AG04450 (cell line): Measurements from ENCODE around the gene OR51A2. TPM values are rescaled to one million over a fixed set of nuclear protein-coding genes. Genes with fewer than 3 reads are reported as not detected.

Experiments
- CTCF ChIA-PET: fragments of 300-600, 350-600 bp; formaldehyde crosslinking; extraction: SDS; loops from one replicate; lab custom pipeline; 2022; ENCODE audit warnings: antibody characterized with exemption, inconsistent platforms; lab: Charles Lee
- POLR2A ChIA-PET: fragments of 350-600 bp; formaldehyde crosslinking; extraction: SDS; loops from one replicate; lab custom pipeline; 2021; ENCODE audit warnings: antibody characterized with exemption, inconsistent platforms; lab: Yijun Ruan, JAX
- DNase-seq: peaks from one replicate; pipeline ENCODE4 v3.0.0-alpha.2; 2011; ENCODE audit warnings: low read depth, low spot score
- H3K27ac ChIP-seq: one replicate; pipeline ENCODE4 v1.5.1; 2012; ENCODE audit warnings: low read depth, low read length, control low read depth
- H3K27me3 ChIP-seq: one replicate; pipeline ENCODE4 v1.6.0; 2012; ENCODE audit warnings: low read length; ENCODE audit not compliant: control insufficient read depth, insufficient read depth
- H3K4me3 ChIP-seq: 2 replicates; pipeline ENCODE4 v1.5.1; 2011; ENCODE audit warnings: mild to moderate bottlenecking, low read depth, low read length, control low read depth
- H3K9me3 ChIP-seq: 2 replicates; pipeline ENCODE4 v1.5.1; 2012; ENCODE audit warnings: low read length; ENCODE audit not compliant: control insufficient read depth, insufficient read depth
- polyA plus RNA-seq: library from polyadenylated mRNA; depleted of rRNA; stranded (reverse); fragments of >200 nt; gene quantifications from 2 replicates; pipeline ENCODE4 v1.2.3, GENCODE V29; 2011; rRNA removed
- TF ChIP-seq, protein P1 (sequence below): IDR thresholded peaks from 2 replicates; pipeline ENCODE4 v1.5.1; 2011; ENCODE audit warnings: low read depth, low read length, control low read depth, inconsistent platforms

Gene OR51A2
- polyA plus RNA-seq, 1 experiment = not detected

DNA sequence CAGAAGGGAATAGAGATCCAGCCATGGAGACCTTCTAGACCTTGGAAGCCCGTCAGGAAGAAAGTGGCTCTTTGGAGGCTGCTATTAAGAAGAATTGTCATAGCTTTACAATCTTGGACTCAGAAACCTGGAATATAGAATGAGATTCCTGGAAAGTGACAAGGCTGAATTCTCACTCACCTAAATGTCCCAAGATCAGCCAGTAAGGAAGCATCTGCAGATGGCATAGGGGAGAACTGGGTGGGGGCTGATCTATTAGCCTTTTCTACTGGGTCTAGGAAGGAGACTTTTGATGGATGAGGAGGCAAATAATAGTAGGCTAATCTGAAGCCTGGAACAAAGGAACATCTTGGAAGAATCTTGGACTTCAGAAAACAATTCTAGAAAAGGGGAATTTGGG lies 31.3 kb downstream of the OR51A2 start, which contains the start of gene OR51G1:
TSS of gene OR51G1 (minus strand) at position 101 of the 400 bp plus-strand sequence. CDS start at position 101, 0 bp downstream.
- Histone ChIP-seq H3K9me3 (no peaks in the 10 kb centered on the region), H3K27me3 (no peaks in the 10 kb centered on the region), H3K27ac (no peak within 1 kb of the TSS), H3K4me3 (no peak within 1 kb of the TSS)
- POLR2A ChIA-PET = no interaction called here
- DNase-seq = no peak
- TF ChIP-seq, protein P1, sequence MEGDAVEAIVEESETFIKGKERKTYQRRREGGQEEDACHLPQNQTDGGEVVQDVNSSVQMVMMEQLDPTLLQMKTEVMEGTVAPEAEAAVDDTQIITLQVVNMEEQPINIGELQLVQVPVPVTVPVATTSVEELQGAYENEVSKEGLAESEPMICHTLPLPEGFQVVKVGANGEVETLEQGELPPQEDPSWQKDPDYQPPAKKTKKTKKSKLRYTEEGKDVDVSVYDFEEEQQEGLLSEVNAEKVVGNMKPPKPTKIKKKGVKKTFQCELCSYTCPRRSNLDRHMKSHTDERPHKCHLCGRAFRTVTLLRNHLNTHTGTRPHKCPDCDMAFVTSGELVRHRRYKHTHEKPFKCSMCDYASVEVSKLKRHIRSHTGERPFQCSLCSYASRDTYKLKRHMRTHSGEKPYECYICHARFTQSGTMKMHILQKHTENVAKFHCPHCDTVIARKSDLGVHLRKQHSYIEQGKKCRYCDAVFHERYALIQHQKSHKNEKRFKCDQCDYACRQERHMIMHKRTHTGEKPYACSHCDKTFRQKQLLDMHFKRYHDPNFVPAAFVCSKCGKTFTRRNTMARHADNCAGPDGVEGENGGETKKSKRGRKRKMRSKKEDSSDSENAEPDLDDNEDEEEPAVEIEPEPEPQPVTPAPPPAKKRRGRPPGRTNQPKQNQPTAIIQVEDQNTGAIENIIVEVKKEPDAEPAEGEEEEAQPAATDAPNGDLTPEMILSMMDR = no peak
- CTCF ChIA-PET = no interaction called here

DNA sequence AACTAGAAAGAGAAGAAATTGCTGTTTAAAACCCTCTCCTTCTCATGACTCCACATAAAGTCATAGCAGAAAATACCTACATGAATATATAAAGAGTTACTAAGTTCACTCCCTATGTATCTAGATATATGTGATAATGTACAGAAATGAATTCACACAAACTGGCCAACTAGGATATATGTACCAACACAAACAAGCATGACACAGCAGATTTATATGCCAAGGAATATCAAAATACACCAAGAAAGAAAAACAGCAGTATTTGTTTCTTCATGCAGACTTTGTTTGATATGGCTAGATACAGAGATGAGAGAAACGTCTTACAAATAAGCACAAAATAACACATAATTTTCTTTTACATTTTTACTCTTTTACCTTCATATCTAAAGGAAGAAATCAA lies 33.2 kb downstream of the OR51A2 start:
- ChIA-PET POLR2A (no interaction called here), CTCF (no interaction called here)
- Histone ChIP-seq H3K4me3 (no peak overlapping the region), H3K27ac (no peak overlapping the region), H3K27me3 (no peaks in the 10 kb centered on the region), H3K9me3 (no peaks in the 10 kb centered on the region)
- DNase-seq = no peak
- TF ChIP-seq, protein P1 = no peak

DNA sequence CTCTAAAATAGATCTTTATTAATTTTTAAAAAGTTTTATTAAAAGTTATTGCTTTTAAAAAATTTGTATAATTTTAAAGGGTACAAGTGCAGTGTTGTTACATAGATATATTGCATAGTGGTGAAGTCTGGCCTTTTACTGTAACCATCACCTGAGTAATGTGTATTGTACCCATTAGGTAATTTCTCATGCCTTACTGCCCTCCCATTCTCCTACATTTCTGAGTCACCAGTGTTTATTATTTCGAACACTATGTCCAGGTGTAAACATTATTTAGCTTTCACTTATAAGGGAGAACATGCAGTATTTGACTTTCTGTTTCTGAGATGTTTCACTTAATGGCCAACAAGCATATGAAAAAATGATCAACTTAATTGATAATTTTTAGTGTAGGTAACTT lies 33.7 kb downstream of the OR51A2 start:
- Histone ChIP-seq H3K27me3 (no peaks in the 10 kb centered on the region), H3K9me3 (no peaks in the 10 kb centered on the region), H3K27ac (no peak overlapping the region), H3K4me3 (no peak overlapping the region)
- TF ChIP-seq, protein P1 = no peak
- ChIA-PET CTCF (no interaction called here), POLR2A (no interaction called here)
- DNase-seq = no peak

DNA sequence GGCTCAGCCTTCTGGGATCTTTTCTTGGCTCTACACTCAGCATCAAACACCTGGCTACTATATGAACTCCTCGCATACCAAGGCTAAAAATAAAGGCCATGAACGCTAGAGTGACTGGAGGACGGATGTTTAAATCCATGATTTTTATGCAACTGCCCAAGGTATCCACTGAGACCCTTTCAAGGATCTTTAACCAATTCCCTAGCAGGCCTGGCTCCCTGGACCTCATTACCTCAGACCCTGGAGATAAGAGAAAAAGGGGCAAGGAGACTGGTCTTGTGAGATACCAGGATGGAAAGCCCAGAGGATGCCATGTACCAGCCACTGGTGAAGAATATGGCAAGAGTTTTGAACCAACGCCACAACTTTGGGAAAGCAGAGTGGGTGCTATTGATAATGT lies 36.3 kb downstream of the OR51A2 start, which contains the start of gene OR51G2:
TSS of gene OR51G2 (minus strand) at position 101 of the 400 bp plus-strand sequence. CDS start 3,687 bp downstream, outside the sequence.
- no peak within 1 kb of the TSS for H3K4me3 ChIP-seq
- POLR2A ChIA-PET = no interaction called here
- CTCF ChIA-PET = interaction anchor here (0.6 to 1.7 kb wide), 2 partner anchors 282 to 1078 kb away, joined by 3 to 5 read pairs; partner anchors contain the start of gene OR51D1
- H3K27me3 ChIP-seq = no peaks in the 10 kb centered on the region
- H3K27ac ChIP-seq = no peak within 1 kb of the TSS
- TF ChIP-seq, protein P1 = no peak
- no peaks in the 10 kb centered on the region for H3K9me3 ChIP-seq
- no peak for DNase-seq

DNA sequence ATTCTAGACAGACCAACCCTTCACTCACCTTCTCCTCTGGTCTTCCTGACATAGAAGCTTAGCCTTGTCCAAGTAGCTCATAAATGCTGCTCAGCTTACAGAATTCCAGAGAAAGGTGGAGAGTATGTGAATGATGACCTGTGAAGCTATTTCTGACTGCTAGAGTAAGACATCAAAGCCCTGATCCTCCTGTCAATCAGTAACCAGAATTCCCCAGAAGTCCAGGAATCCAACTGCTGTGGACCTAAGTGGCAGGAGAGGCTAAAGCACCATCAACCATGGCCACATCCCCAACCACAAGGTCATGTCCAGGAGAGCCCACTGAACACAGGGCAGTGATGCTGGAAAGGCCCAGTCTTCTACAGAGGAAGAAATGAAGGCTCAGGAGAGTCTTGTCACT lies 38.9 kb downstream of the OR51A2 start:
- TF ChIP-seq, protein P1 = no peak
- no peak for DNase-seq
- ChIA-PET CTCF (interaction anchor here (0.6 to 1.4 kb wide), 2 partner anchors 280 to 868 kb away, joined by 3 to 4 read pairs; partner anchors contain the start of gene OR51D1), POLR2A (no interaction called here)
- no peaks in the 10 kb centered on the region for H3K27me3 ChIP-seq
- no peaks in the 10 kb centered on the region for H3K9me3 ChIP-seq
- H3K4me3 ChIP-seq = no peak overlapping the region
- no peak overlapping the region for H3K27ac ChIP-seq

Other genes starting within 250 kb of the OR51A2 start
- gene OR51F1, start 185.8 kb downstream of the OR51A2 start, polyA plus RNA-seq = not detected in 2 replicates
- gene OR52R1, start 151.3 kb downstream of the OR51A2 start, polyA plus RNA-seq = not detected in 2 replicates
- gene OR51F2, start 134.4 kb downstream of the OR51A2 start, polyA plus RNA-seq = not detected in 2 replicates
- gene OR51S1, start 106.5 kb downstream of the OR51A2 start, polyA plus RNA-seq = not detected in 2 replicates
- not detected in 2 replicates for gene OR51T1, start 73.8 kb downstream of the OR51A2 start, polyA plus RNA-seq
- gene OR51A7, start 51.9 kb downstream of the OR51A2 start, polyA plus RNA-seq = not detected in 2 replicates
- gene OR51G2, start 36.4 kb downstream of the OR51A2 start, polyA plus RNA-seq = not detected in 2 replicates
- not detected in 2 replicates for gene OR51G1, start 31.4 kb downstream of the OR51A2 start, polyA plus RNA-seq
- gene OR51A4, start 8.1 kb downstream of the OR51A2 start, polyA plus RNA-seq = not detected in 2 replicates
- gene OR51L1, start 39.1 kb upstream of the OR51A2 start, polyA plus RNA-seq = not detected in 2 replicates
- not detected in 2 replicates for gene OR52J3, start 90.8 kb upstream of the OR51A2 start, polyA plus RNA-seq
- gene OR52E2, start 103.9 kb upstream of the OR51A2 start, polyA plus RNA-seq = not detected in 2 replicates
- not detected in 2 replicates for gene OR52E1, start 113.9 kb upstream of the OR51A2 start, polyA plus RNA-seq
- gene OR52A5, start 182.6 kb upstream of the OR51A2 start, polyA plus RNA-seq = not detected in 2 replicates
- not detected in 2 replicates for gene OR52A1, start 199.0 kb upstream of the OR51A2 start, polyA plus RNA-seq
- not detected in 2 replicates for gene OR51V1, start 245.0 kb upstream of the OR51A2 start, polyA plus RNA-seq